GM21528 (cell line): Measurements from ENCODE around the gene NT5DC2.

ENCODE experiments used
- ATAC-seq: cut with Tn5 transposase; IDR thresholded peaks from one replicate; pipeline ENCODE4 v1.9.1; 2021; ENCODE audit warnings: mild to moderate bottlenecking, moderate library complexity; ENCODE audit not compliant: unreplicated experiment, low FRiP score

The NT5DC2 gene

GRCh38 chr3:52533623-52534280, at the start of gene NT5DC2:
NT5DC2 (minus strand) TSS chr3:52533857; CDS start chr3:52533737, 120 bp downstream.
- ATAC-seq, result peak; percentile 38

- ATAC-seq, result no peak
These were observed 40.7 kb upstream of the NT5DC2 start for GRCh38 chr3:52574056-52574965.

GRCh38 chr3:52572221-52572620, 38.6 kb upstream of the NT5DC2 start:
- ATAC-seq, result no peak

GRCh38 chr3:52570076-52570475, 36.4 kb upstream of the NT5DC2 start:
- ATAC-seq, result no peak

- no peak for ATAC-seq
These were observed 34.4 kb upstream of the NT5DC2 start for GRCh38 chr3:52568069-52568468.

- no peak for ATAC-seq
These were observed 30.3 kb upstream of the NT5DC2 start for GRCh38 chr3:52563984-52564383.

GRCh38 chr3:52561028-52561747, 27.5 kb upstream of the NT5DC2 start:
- ATAC-seq, result no peak

GRCh38 chr3:52558436-52558835, 24.8 kb upstream of the NT5DC2 start:
- ATAC-seq, result no peak

GRCh38 chr3:52557011-52557960, 23.6 kb upstream of the NT5DC2 start:
- no peak for ATAC-seq

- no peak for ATAC-seq
These were observed 21.4 kb upstream of the NT5DC2 start for GRCh38 chr3:52555056-52555455.

GRCh38 chr3:52554026-52554755, 20.5 kb upstream of the NT5DC2 start:
- ATAC-seq, result no peak

GRCh38 chr3:52552089-52552488, 18.4 kb upstream of the NT5DC2 start:
- ATAC-seq, result no peak

- ATAC-seq, result no peak
These were observed 17.5 kb upstream of the NT5DC2 start for GRCh38 chr3:52551118-52551517.

- ATAC-seq, result no peak
These were observed 13.5 kb upstream of the NT5DC2 start for GRCh38 chr3:52547143-52547542.

GRCh38 chr3:52546111-52546901, 12.6 kb upstream of the NT5DC2 start:
- ATAC-seq, result no peak

GRCh38 chr3:52544937-52545336, 11.3 kb upstream of the NT5DC2 start:
- ATAC-seq, result no peak

- ATAC-seq, result no peak
These were observed 7.4 kb upstream of the NT5DC2 start for GRCh38 chr3:52541050-52541449.

- no peak for ATAC-seq
These were observed 5.5 kb upstream of the NT5DC2 start for GRCh38 chr3:52539010-52539653.
